ENCODE results near the gene HDAC8. TPM values are rescaled to one million over a fixed set of nuclear protein-coding genes. Genes with fewer than 3 reads are reported as not detected.
"Not testable (repeated sequence)": the region's sequence is repeated elsewhere in the genome, so short reads cannot be mapped to it uniquely, and the experiment has no call there.

Gene HDAC8
- polyA plus RNA-seq, 1 experiment: 24.8 TPM

- DNase-seq (ENCODE audit: low read depth, low spot score): no peak
- POLR2A ChIA-PET: no interaction called here
- Histone ChIP-seq H3K27me3 (ENCODE audit: control insufficient read depth, insufficient read depth, low read length) (no peaks in the 10 kb centered on the region), H3K27ac (ENCODE audit: low read depth, low read length) (no peak overlapping the region), H3K9me3 (ENCODE audit: control insufficient read depth, insufficient read depth, low read length) (no peaks in the 10 kb centered on the region), H3K4me3 (ENCODE audit: low read depth, low read length) (no peak overlapping the region)
- CTCF ChIA-PET: no interaction called here
- TF ChIP-seq CTCF (IDR thresholded peaks at IDR 0.05; ENCODE audit: low read depth, low read length): no peak
Observed at GRCh38 chrX:72576141-72576894, 3.7 kb upstream of the HDAC8 start.

GRCh38 chrX:72573158-72573511, 492 bp upstream of the HDAC8 start:
- H3K27ac ChIP-seq (ENCODE audit: low read depth, low read length): no peak overlapping the region
- ChIA-PET CTCF (interaction anchor here (0.6 to 1.0 kb wide), 5 partner anchors 11 to 570 kb away, joined by 3 to 6 read pairs (median 4); no protein-coding TSS in a partner anchor), POLR2A (no interaction called here)

GRCh38 chrX:72569786-72570185, 2.9 kb downstream of the HDAC8 start:
- Histone ChIP-seq H3K27ac (ENCODE audit: low read depth, low read length) (no peak overlapping the region), H3K4me3 (ENCODE audit: low read depth, low read length) (no peak overlapping the region), H3K9me3 (ENCODE audit: control insufficient read depth, insufficient read depth, low read length) (no peaks in the 10 kb centered on the region), H3K27me3 (ENCODE audit: control insufficient read depth, insufficient read depth, low read length) (no peaks in the 10 kb centered on the region)
- peak; percentile 31; the same call in 1 of the 2 replicates for TF ChIP-seq CTCF (IDR thresholded peaks at IDR 0.05; ENCODE audit: low read depth, low read length)
- CTCF ChIA-PET: no interaction called here
- DNase-seq (ENCODE audit: low read depth, low spot score): no peak
- POLR2A ChIA-PET: no interaction called here

More at GRCh38 chrX:72573158-72573511, 492 bp upstream of the HDAC8 start:
- Histone ChIP-seq H3K4me3 (ENCODE audit: low read depth, low read length) (peak overlapping the region; percentile 74), H3K27me3 (ENCODE audit: control insufficient read depth, insufficient read depth, low read length) (no peaks in the 10 kb centered on the region), H3K9me3 (ENCODE audit: control insufficient read depth, insufficient read depth, low read length) (no peaks in the 10 kb centered on the region)
- no peak for DNase-seq (ENCODE audit: low read depth, low spot score)
- peak; percentile 7; the same call in 1 of the 2 replicates for TF ChIP-seq CTCF (IDR thresholded peaks at IDR 0.05; ENCODE audit: low read depth, low read length)

- H3K27ac ChIP-seq (ENCODE audit: low read depth, low read length): no peak overlapping the region
- POLR2A ChIA-PET: no interaction called here
- H3K27me3 ChIP-seq (ENCODE audit: control insufficient read depth, insufficient read depth, low read length): no peaks in the 10 kb centered on the region
- H3K9me3 ChIP-seq (ENCODE audit: control insufficient read depth, insufficient read depth, low read length): no peaks in the 10 kb centered on the region
- CTCF ChIA-PET: no interaction called here
- no peak for TF ChIP-seq CTCF (IDR thresholded peaks at IDR 0.05; ENCODE audit: low read depth, low read length)
- H3K4me3 ChIP-seq (ENCODE audit: low read depth, low read length): no peak overlapping the region
- DNase-seq (ENCODE audit: low read depth, low spot score): no peak
Observed at GRCh38 chrX:72568406-72569092, 4.1 kb downstream of the HDAC8 start.

GRCh38 chrX:72566448-72566847, 6.2 kb downstream of the HDAC8 start:
- Histone ChIP-seq H3K4me3 (ENCODE audit: low read depth, low read length) (no peak overlapping the region), H3K27ac (ENCODE audit: low read depth, low read length) (no peak overlapping the region), H3K9me3 (ENCODE audit: control insufficient read depth, insufficient read depth, low read length) (no peaks in the 10 kb centered on the region), H3K27me3 (ENCODE audit: control insufficient read depth, insufficient read depth, low read length) (no peaks in the 10 kb centered on the region)
- ChIA-PET POLR2A (no interaction called here), CTCF (no interaction called here)
- no peak for TF ChIP-seq CTCF (IDR thresholded peaks at IDR 0.05; ENCODE audit: low read depth, low read length)
- no peak for DNase-seq (ENCODE audit: low read depth, low spot score)

- not testable (repeated sequence) for DNase-seq (ENCODE audit: low read depth, low spot score)
Observed at GRCh38 chrX:72559655-72560054, 13.0 kb downstream of the HDAC8 start.

More at GRCh38 chrX:72559655-72560054, 13.0 kb downstream of the HDAC8 start:
- H3K9me3 ChIP-seq (ENCODE audit: control insufficient read depth, insufficient read depth, low read length); POLR2A ChIA-PET; H3K4me3 ChIP-seq (ENCODE audit: low read depth, low read length); CTCF ChIA-PET; H3K27ac ChIP-seq (ENCODE audit: low read depth, low read length); H3K27me3 ChIP-seq (ENCODE audit: control insufficient read depth, insufficient read depth, low read length): not testable (repeated sequence)

Data from AG04450 (cell line).